Stimulated activated CD4-positive, alpha-beta T cell treated with anti-CD3 and anti-CD28 coated beads, Interleukin-15, amount 100 ng/mL, for 24 hours (primary cell): ENCODE results near the gene SLC24A2.
"Not testable (repeated sequence)": the region's sequence is repeated elsewhere in the genome, so short reads cannot be mapped to it uniquely, and the experiment has no call there.

Experiments used
- DNase-seq: peaks from one replicate; pipeline ENCODE4 v3.0.0-alpha.2; 2020

SLC24A2 gene

DNA sequence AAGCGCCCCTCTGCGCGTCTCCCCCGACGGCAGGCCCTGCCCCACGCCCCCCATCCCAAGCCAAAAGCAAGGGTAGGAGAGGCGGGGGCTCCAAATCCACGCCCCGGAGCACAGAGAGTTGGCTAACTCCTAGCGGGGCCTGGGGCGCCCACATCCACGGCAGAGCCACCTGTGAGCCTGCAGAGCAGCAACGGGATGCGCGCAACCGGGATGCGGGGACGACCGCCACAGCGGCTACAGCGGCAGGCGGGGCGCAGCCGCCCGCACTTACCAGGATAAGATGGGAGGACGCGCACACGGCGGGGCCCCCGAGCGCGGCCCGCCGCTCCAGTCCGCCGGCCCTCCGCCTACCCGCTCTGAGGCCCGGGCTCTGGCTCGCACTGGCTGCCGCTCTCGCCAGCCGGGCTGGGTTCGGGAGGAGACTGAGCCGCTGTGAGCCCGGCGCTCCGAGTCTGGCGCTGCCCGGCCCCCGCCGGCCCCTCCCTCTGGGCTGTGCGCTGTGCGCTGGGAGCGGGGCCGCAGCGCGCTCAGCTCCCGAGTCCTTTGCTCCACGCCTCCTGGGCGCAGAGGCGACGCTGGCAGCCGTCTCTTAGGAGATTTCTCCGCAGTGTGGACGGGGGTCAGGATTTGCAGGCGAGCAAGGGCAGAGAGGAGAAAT, at the start of gene SLC24A2:
SLC24A2 (minus strand) TSS at position 424 of the 658 bp plus-strand sequence.
- DNase-seq, result no peak

DNA sequence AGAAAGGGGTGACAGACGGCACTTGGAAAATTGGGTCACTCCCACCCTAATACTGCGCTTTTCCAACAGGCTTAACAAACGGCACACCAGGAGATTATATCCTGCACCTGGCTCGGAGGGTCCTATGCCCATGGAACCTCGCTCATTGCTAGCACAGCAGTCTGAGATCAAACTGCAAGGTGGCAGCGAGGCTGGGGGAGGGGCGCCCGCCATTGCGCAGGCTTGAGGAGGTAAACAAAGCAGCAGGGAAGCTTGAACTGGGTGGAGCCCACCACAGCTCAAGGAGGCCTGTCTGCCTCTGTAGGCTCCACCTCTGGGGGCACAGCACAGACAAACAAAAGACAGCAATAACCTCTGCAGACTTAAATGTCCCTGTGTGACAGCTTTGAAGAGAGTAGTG, 44.5 kb upstream of the SLC24A2 start:
- not testable (repeated sequence) for DNase-seq

DNA sequence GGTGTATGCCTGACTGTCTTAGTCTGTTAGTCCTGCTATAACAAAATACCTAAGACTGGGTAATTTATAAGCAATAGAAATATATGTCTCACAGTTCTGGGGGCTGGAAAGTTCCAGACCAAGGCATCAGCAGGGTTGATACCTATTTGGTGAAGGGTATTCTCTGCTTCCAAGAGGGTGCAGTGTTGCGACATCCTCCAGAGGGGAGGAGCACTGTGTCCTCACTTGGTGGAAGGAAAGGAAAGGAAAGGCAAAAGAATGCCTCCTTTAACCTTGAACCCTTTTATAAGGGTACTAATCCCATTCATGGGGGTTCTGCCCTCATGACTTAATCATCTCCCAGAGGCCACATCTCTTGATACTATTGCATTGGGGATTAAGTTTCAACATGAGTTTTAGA, 42.0 kb upstream of the SLC24A2 start:
- DNase-seq, result no peak

DNA sequence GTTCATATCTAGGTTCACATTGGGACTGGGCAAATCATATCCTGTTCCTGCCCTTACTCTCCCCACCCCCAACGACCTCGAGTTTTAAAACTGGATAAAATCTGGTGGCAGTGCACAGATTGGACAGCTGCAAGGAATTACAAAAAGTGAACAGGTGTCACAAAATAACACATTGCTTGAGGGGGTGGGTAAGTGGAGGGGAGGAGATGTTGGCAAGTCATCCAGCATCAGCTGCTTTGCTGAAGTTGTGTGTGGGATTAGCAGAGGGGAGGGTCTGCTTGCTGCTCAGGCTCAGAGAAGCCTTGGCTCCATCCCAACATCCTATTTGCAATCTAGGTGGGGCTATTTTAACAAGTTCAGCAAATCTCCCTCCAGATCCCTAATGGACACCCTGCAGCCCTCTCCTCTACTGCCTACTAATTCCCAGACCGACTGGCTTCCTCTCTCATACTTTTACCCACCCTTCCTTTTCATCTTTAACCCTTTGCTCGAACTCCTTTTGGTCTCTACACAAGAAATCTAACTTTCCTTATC, 39.8 kb upstream of the SLC24A2 start:
- DNase-seq, result no peak

DNA sequence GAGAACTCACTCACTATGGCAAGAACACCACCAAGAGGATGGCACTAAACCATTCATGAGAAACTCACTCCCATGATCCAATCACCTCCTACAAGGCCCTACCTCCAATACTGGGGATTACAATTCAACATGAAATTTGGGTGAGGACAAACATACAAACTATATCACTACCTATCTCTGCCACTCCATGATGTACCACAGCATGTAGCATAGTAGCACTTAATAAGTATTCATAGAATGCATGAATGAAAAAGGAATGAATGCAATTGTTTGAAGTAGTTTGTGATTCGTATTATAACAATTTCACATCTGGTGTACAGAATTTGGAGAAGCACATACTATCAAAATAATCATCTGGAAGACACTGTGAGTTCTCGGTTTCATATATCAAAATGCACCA, 27.9 kb upstream of the SLC24A2 start:
- DNase-seq, result no peak

DNA sequence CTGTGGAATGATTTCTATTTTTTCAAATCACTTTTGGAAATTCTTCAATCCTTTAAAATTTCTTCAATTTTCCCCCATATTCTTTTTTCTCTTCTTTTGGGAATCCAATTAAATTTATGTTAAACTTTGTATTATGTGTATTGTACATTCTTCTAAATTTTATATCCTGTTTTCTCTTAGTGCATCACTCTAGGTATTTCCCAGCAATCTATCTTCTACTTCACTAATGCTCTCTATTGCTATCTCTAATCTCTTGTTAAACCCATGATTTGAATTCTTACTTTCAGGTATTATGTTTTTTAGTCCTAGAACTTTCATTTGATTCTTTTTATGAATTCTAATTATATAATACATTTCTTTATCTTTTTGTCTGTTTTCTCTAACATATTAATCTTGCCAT, 23.4 kb upstream of the SLC24A2 start:
- DNase-seq, result no peak

DNA sequence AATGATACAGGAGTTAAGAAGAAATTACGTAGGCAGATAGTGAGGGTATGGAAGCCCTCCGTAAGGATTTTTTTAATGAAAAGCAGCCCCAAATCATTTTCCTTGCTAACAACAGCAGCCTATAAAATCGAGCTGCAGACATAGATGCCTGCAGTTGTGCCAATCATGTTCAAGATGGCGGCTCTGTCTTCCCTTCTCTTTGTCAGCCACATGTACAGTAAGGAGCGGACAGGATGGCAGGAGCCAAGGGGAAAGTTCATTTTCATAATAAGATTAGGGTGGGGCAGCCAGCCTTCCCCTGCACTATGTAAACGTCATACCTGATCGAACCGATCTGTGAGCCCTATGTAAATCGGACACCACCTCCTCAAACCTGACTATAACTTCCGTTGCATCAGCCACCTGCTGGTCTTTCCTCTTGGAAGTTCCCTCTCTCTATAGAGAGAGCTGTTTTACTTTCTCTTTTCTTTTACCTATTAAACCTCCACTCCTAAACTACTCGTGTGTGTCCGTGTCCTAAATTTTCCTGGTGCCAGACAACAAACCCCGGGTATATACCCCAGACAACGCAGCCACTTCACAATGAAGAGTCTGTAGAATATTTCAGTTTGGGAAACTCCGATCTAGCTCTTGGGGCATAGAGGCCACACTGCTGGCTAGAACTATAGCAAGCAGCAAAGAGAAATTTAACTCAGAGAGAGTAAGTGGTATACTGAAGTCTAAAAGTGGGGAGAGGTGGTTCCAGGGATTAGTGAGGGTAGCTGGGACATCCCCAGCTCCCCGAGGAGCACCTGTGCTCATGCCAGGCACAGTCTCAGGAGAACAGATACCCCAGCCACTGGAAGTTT, 20.8 kb upstream of the SLC24A2 start:
- DNase-seq, result no peak

DNA sequence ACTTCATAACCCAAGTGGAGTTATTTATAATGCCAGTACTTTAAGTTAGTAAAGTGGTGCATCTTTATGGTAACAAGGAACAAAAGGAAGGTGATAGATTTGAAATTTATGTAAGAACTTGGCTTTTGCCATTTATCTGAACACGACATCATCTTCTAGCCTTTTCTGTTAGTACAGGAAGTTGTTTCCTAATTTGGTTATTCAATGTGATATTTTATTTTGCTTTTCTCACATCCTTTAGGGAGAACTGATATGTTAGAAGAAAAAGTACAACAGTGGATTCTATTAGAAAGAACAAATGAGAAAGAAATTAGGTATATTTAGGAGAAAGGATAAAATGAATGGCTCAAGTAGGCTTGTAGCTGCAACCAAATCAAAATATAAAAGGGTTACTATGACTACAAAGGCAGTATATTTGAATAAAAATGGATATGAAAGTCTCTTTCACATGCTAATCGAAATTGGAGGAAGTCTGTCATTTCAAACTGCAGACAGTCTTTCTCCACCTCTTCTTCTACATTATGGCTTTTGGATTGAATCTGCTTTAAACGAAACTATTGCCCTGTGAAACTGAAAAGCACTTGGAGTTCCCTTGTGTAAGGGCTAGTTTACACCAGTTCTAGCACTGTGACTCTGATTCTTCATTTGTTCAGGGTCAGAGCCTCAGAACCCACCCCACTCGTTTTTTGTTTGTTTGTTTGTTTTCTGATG, 18.5 kb upstream of the SLC24A2 start:
- DNase-seq, result no peak

DNA sequence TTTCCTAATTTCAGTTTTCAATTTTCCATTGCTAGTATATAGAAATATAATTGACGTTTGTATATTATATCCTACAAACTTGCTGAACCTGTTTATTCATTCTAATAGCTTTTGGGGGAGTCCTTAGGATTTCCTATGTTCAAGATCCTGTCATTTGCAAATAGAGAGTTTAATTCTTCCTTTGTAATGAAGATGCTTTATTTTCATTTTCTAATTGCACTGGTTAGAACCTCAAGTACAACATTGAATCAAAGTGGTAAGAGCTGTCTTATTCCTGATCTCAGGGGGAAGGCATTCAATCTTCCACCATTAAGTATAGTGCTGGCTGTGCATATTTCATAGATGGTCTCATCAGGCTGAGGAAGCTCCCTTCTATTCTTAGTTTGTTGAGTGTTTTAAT, 15.6 kb upstream of the SLC24A2 start:
- no peak for DNase-seq

DNA sequence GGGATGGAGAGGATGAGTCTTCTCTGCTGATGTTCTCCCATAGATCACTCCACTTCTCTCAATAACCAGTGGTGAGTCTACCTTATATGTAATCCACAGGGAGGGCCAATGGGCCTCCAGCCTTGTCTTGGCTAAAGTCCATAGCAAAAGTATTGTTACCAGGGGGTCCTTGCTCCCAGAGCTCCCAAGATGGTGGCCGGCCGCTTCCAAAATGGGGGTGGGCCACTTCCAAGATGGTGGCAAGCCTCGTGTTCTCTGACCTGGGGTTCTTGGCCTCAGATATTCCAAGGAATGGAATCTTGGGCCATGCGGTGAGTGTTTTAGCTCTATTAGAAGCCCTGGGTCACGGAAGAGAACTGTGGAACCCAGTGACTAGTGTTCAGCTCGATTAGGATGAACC, 12.0 kb upstream of the SLC24A2 start:
- DNase-seq, result no peak

DNA sequence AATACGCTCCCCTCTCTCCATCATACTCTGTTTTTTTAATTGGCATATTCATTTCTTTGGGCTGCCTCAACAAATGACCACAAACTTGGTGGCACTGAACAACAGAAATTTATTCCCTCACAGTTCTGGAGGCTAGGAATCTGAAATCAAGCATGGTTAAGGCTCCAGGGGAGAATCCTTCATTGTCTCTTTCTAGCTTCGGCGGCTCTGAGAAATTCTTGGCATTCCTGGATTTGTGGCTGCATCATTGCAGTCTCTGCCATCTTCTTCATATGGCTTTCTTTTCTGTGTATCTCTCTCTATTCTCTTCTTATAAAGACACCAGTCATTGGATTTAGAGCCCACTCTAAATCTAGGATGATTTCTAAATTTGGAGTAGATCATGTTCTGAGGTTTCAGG, 10.9 kb upstream of the SLC24A2 start:
- DNase-seq, result no peak

DNA sequence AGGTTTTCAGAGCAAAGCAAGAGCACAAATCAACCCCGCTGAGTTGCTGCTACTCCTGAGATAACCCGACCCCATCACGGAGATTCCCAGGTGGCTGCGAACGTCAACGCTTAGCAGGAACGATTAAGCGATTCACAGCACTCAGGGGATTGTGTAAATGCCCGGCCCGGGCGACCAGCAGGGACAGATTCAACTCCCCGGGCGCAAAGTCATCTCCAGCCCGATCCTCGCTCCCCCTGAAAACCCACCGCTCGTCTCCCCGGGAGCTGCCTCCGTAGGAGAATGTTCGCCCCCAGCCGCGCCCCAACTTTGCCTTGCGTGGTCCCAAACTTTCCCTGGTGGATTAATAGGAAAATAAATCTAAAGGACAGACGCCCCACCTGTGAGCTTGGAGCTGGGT, 685 bp downstream of the SLC24A2 start:
- no peak for DNase-seq

DNA sequence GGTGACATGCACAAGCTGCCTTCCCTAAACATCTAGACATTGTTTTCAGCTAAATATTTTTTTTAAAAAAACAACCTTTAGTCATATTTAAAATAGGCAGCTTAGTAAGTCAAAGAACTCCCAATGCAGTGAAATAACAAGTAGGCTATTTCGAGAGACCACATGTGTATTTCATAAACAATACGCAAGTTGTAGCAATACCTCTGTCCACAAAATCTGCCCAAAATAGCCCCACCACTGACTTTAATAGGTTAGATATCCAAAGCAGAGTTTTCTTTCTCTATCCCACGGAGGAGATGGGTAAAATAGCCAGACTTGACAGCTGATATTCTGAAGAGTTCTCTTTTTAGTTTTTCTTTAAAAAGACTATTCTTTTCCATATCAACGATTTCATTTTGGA, 1.2 kb downstream of the SLC24A2 start:
- DNase-seq, result no peak

DNA sequence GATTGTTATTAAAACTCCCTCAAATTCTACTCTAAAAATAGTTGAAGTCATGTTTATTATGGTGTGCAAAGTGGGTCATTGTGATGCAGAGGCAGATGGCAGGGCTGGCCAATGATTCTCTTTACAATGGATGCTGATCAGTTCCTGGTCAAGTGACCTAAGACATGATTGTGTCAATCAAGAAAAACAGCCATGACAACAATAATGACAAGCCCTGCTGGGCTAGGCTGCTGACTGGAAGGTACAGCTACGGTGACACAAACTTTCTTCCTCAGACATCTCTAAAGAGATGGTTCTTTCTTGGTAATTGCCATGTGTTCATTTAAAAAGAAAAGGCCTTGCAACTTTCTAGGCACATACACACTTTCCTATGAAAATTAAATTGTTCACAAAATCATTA, 3.6 kb downstream of the SLC24A2 start:
- no peak for DNase-seq

DNA sequence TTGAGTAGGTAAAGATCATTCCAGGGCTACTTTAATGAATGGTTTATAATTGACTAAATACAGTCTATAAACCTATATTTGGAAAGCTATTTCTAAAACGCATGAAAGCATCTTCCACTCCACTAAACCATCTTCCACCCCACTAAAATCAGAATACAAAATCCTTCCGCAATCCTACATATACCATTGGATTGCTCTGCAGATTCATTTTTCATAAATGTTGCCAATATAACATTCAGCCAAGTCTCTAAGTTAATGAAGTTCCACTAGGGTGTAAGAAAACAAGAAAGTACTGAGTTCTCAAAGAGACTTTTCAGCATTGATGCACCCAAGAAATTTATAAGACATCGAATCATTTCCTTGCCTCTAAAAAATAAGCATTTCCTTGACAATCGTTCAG, 4.7 kb downstream of the SLC24A2 start:
- no peak for DNase-seq

DNA sequence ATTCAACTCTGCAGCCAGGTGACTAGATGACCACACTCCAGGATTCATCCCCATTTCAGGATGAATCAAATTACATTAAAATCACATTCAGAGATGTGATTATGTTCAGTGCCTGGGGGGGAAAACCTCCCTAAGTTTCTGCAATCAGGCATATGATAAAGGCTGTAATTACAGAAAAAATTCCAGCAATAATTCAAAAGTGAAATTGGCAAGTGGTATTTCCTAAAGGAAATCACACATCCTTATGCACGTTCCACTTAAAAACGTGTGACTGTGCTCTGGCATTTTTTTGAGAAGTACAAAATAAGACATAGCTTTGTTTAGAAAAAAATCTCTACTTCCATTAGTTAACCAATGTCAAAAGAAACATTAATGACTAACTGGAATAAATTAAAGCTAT, 5.3 kb downstream of the SLC24A2 start:
- no peak for DNase-seq

DNA sequence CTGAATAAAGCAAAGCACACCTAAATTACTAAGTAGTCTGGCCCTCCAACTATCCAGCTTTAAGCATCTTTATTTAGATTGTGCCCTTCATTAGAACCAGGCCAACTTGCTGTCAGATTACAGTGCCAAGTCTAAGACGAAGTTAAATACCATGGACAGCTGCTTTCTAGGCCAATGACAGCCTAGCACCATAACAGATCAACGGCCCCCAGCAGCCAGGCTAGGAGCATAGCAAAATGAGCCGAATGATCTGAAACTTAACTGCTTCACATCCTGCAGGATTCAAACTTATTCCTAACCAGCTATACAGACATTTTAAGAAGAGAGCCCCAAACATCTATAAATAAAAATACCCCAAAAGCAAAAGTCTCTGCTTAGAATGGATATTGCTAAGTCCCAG, 6.8 kb downstream of the SLC24A2 start:
- no peak for DNase-seq

DNA sequence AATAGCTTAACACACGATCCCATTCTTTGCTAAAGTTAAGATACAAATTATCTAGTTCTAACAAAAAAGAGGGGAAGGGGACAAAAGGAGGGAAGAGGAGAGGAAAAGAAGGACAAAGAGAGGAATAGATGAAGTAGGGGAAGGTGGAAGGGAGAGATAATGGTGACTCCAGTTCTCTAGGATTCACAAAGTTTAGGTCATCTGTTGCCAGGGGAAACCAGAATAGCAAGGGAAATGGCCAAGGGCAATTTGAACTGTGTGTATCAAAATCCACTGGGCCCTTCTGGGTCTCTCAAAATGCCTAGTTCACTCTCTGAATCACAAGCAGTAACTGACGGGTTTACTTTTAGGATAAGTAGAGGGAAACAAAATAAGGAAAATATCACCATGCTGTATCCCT, 7.6 kb downstream of the SLC24A2 start:
- no peak for DNase-seq

DNA sequence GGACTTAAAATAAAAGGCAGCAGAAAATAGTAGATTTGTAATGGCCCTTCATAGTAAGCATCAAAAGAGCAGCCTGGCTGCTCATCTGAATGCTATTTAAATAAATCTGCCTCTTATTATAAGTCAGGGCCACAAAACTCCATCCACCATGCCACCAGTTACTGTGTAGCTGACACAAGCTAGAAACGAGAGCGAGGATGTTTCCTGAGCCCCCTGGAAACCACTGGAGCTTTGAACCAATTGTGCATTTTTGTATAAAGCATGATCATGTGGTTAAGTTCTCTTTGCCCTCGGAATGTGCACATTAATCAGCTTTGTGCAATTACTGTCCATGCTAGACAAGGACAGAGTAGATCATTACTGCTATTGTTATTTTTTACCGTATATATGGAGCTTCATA, 17.4 kb downstream of the SLC24A2 start:
- DNase-seq, result no peak

DNA sequence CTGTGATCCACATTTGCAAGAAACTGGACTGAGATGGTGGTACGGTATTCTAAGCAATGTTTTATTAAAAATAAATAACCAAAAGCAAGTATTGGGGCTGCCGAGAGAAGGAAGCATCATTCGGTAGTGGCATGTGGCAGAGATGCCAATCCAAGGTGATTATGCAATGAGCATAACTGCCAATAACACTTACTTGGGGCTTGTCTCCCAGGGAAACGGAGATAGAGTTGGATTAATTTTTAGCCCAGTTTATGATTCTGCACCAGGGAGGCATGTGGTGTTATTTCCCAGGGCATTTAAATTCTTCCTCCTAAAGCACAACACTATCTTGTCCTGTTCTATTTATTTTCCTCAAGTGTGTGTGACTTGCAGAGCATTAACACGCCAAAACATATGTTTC, 17.9 kb downstream of the SLC24A2 start:
- DNase-seq, result no peak

DNA sequence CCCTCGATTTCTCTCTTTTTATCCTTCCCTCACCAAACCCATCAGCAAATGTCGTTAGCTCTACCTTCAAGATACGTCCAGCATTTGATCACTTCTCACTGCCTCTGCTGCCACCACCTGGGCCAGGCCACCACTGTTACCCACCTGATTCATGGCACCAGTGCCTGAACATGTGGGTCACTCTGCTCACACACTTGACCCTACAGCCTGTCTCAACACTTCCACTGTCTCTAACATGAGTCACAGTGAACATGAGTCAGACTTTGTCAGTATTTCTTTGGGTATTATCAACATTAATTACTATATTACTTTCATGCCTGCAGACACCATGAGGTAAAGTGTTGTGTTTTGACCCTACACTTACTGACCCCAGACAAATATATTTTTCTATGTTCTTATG, 19.6 kb downstream of the SLC24A2 start:
- no peak for DNase-seq

DNA sequence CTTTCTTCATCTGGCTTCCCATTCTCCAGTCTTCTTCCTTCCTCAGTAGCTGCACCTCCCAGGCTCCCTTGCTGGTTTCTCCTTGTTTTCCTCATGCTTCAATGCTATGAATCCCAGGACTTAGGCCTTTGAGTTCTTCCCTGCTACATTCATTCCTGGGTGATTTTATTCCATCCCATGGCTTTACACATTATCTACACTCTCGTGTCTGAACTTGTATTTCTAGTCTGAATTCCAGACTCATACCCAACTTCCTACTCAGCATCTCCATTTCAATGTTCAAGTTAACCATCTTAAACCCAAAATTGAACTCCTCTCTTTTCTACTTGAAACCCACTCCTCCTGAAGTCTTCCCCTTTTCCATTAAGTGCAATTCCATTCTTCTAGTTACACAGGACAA, 20.0 kb downstream of the SLC24A2 start:
- DNase-seq, result no peak

DNA sequence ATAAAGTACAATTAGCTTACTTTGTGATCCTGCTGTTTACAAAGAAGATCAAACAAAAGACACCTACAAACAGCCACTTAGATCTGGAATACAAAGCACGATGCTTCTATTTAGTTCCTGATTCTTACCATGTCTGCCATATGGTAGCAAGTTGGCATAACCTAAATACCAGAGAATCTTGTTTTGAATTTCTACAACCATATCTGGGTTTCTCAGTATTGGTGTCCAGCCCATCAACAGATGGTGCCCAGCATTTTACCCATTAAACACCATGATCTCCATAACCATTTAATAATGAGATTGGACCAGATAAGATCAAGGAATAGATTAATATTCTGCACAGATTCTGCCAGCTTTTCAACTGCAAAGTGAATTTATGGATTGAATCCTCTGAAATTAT, 29.8 kb downstream of the SLC24A2 start:
- DNase-seq, result no peak

DNA sequence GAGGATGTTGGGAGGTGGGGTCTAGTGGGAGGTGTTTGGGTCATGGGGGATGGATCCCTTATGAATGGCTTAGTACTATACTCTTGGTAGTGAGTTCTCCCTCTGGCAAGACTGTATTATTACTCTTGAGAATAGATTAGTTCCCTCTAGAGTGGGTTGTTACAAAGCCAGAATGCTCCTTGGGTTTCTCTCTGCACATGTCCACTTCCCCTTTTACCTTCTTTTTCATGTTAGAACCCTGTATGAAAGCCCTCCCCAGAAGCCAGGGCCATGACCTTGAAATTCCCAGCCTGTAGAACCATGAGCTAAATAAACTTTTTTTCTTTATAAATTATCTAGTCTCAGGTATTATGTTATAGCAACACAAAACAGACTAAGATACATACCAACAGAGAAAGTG, 31.1 kb downstream of the SLC24A2 start:
- no peak for DNase-seq
